ENCODE data around the gene COX4I1. TPM values are rescaled to one million over a fixed set of nuclear protein-coding genes. Genes with fewer than 3 reads are reported as not detected.

COX4I1 gene
- total RNA-seq, 4 donors from 2014 or later: 516 to 726 (median 632) TPM

DNA sequence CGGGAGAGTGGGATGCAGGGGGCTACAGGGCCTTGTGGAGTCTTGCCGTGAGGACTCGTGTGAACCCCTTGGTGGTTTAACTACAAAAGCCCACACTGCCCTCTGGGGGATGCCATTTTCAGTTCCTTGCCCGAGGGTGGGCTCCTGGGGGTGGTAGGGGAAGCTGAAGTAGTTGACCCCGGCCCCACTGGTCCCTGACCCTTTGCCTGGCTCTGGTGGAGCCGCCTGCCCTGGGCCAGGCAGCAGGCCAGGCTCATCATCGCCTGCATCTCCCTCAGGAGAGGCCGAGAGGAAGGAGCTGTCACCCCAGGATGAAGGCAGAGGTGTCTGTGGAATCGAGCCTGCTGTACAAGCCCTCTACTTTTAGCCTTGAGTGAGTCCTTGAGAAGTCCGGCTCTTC, 10.2 kb downstream of the COX4I1 start:
- no peak for DNase-seq

DNA sequence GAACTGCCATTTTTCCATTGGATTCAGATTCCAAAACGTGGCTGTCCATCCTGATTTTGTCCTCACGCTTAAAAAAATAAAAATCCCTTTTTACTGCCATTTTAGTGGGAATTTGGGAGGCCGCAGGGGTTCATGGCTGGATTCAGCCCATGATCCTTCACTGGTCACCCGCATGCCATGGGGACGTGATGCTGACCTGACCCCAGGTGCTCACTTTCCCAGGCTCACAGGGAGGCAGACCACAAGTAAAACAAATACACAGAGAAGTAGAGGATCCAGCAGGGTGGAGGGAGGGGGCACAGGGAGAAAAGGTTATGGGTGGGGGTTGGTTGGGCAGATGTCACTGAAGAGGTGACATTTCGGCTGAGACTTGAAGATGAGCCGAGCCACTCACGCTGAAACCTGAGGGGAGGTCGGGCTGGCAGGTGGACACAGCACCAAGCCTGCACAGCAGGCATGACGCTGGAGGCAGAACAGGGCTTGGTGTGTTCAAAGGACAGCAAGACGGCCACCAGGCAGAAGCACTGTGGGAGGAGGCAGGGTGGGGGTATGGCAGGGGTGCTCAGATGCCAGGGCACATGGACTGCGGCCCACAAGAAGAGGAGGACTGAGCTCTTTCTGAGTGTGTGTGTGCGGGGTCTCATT, 10.7 kb downstream of the COX4I1 start:
- 77 to 84% methylated on average over 10 to 13 of the region's 13 CpGs for WGBS, 2 donors
- H3K27ac ChIP-seq: no peak overlapping the region
- no peaks in the 10 kb centered on the region for H3K4me1 ChIP-seq
- no peak for DNase-seq
- no peaks in the 10 kb centered on the region for H3K27me3 ChIP-seq
- intact Hi-C loops (cut with DNase I): no loop called here
- no peaks in the 10 kb centered on the region for H3K9me3 ChIP-seq
- H3K4me3 ChIP-seq (replicated peaks in 1 of 3): no peak overlapping the region
- TF ChIP-seq POLR2A (IDR thresholded peaks at IDR 0.05): no peak
- TF ChIP-seq, protein P1, sequence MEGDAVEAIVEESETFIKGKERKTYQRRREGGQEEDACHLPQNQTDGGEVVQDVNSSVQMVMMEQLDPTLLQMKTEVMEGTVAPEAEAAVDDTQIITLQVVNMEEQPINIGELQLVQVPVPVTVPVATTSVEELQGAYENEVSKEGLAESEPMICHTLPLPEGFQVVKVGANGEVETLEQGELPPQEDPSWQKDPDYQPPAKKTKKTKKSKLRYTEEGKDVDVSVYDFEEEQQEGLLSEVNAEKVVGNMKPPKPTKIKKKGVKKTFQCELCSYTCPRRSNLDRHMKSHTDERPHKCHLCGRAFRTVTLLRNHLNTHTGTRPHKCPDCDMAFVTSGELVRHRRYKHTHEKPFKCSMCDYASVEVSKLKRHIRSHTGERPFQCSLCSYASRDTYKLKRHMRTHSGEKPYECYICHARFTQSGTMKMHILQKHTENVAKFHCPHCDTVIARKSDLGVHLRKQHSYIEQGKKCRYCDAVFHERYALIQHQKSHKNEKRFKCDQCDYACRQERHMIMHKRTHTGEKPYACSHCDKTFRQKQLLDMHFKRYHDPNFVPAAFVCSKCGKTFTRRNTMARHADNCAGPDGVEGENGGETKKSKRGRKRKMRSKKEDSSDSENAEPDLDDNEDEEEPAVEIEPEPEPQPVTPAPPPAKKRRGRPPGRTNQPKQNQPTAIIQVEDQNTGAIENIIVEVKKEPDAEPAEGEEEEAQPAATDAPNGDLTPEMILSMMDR (IDR thresholded peaks at IDR 0.05): no peak
- peaks cover 19 to 20% of the 10 kb centered on the region in 2 donors for H3K36me3 ChIP-seq

More for the DNA sequence above, 10.2 kb downstream of the COX4I1 start:
- Histone ChIP-seq H3K4me3 (replicated peaks in 1 of 3) (no peak overlapping the region), H3K4me1 (no peaks in the 10 kb centered on the region), H3K27ac (no peak overlapping the region), H3K27me3 (no peaks in the 10 kb centered on the region), H3K9me3 (no peaks in the 10 kb centered on the region), H3K36me3 (peaks cover 25% of the 10 kb centered on the region in 2 donors)
- TF ChIP-seq, protein P1 (IDR thresholded peaks at IDR 0.05): no peak
- TF ChIP-seq POLR2A (IDR thresholded peaks at IDR 0.05): no peak
- 60 to 68% methylated on average over 6 to 7 of the region's 10 CpGs for WGBS, 2 donors
- intact Hi-C loops (cut with DNase I): no loop called here

GRCh38 chr16:85810742-85811115, 11.2 kb downstream of the COX4I1 start:
- no peak overlapping the region for H3K4me3 ChIP-seq (replicated peaks in 1 of 3)
- H3K27me3 ChIP-seq: no peaks in the 10 kb centered on the region
- intact Hi-C loops (cut with DNase I): no loop called here
- H3K4me1 ChIP-seq: no peaks in the 10 kb centered on the region
- TF ChIP-seq, protein P1 (IDR thresholded peaks at IDR 0.05): no peak
- TF ChIP-seq POLR2A (IDR thresholded peaks at IDR 0.05): no peak
- 83 to 91% methylated on average over 6 to 7 of the region's 7 CpGs for WGBS, 2 donors
- no peaks in the 10 kb centered on the region for H3K9me3 ChIP-seq
- no peak overlapping the region for H3K27ac ChIP-seq
- peaks cover 14 to 15% of the 10 kb centered on the region in 2 donors for H3K36me3 ChIP-seq
- DNase-seq: no peak

GRCh38 chr16:85812031-85812807, 12.7 kb downstream of the COX4I1 start:
- TF ChIP-seq, protein P1 (IDR thresholded peaks at IDR 0.05): no peak
- TF ChIP-seq POLR2A (IDR thresholded peaks at IDR 0.05): no peak
- WGBS, 2 donors: 37 to 43% methylated on average over 27 to 37 of the region's 37 CpGs
- Histone ChIP-seq H3K27ac (no peak overlapping the region), H3K36me3 (no peaks in the 10 kb centered on the region), H3K9me3 (no peaks in the 10 kb centered on the region), H3K4me3 (replicated peaks in 1 of 3) (no peak overlapping the region), H3K27me3 (no peaks in the 10 kb centered on the region), H3K4me1 (no peaks in the 10 kb centered on the region)
- DNase-seq: no peak
- intact Hi-C loops (cut with DNase I): no loop called here

All from thyroid gland (tissue), 4 donors.